ENCODE results near the gene EDIL3.

Gene EDIL3

GRCh38 chr5:84257061-84257460, 127.6 kb downstream of the EDIL3 start:
- TF ChIP-seq CTCF (IDR thresholded peaks at IDR 0.05; ENCODE audit: borderline replicate concordance, control extremely low read depth, extremely low read depth, insufficient read depth, missing control alignments): no peak
- in situ Hi-C loops (cut with MboI; ENCODE audit: low sequenced_read_pairs, unreplicated experiment): loop anchor here (25.0 kb wide), 1 partner anchor 545 kb away; the partner anchor contains the start of gene HAPLN1
- no peak for DNase-seq (ENCODE audit: low spot score)

GRCh38 chr5:84255315-84255714, 129.4 kb downstream of the EDIL3 start:
- in situ Hi-C loops (cut with MboI; ENCODE audit: low sequenced_read_pairs, unreplicated experiment): loop anchor here (25.0 kb wide), 1 partner anchor 543 kb away; the partner anchor contains the start of gene HAPLN1
- no peak for DNase-seq (ENCODE audit: low spot score)
- no peak for TF ChIP-seq CTCF (IDR thresholded peaks at IDR 0.05; ENCODE audit: borderline replicate concordance, control extremely low read depth, extremely low read depth, insufficient read depth, missing control alignments)

DNA sequence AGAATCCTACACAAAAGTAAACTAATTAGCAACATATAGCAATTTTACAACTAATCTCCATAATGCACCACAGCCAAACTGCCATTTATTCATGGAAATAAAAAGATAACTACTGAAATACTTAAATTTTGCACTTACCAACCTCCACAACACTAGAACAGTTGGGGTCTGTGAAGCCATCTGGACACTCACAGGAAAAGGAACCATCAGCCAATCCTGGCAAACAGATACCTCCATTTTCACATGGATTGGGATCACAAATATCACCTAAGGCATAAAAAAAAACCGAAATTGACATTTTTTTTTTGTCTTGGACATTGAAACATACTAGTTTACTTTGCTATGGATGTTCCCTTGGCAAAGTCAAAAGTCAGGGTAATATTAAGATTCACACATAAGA, 130.7 kb downstream of the EDIL3 start:
- in situ Hi-C loops (cut with MboI; ENCODE audit: low sequenced_read_pairs, unreplicated experiment): loop anchor here (25.0 kb wide), 1 partner anchor 542 kb away; the partner anchor contains the start of gene HAPLN1
- no peak for TF ChIP-seq CTCF (IDR thresholded peaks at IDR 0.05; ENCODE audit: borderline replicate concordance, control extremely low read depth, extremely low read depth, insufficient read depth, missing control alignments)
- no peak for DNase-seq (ENCODE audit: low spot score)

DNA sequence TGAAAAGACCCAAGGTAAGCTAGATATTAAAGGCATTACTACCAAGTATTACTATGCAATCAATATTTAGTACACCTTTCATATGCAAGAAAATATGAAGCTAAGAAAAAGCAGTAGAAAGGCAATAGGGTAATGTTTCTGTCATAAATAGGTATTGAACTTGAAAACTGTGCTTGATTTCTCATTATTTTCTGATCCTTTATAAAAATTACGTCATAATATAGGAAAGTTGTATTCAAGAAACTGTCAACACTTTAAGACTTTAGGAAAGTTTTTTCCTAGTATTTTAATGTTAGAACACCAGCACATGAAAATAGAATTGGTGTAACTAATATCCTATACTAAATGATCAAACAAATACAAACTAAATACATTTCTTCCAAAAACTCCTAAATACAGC, 133.2 kb downstream of the EDIL3 start:
- no peak for TF ChIP-seq CTCF (IDR thresholded peaks at IDR 0.05; ENCODE audit: borderline replicate concordance, control extremely low read depth, extremely low read depth, insufficient read depth, missing control alignments)
- no peak for DNase-seq (ENCODE audit: low spot score)
- in situ Hi-C loops (cut with MboI; ENCODE audit: low sequenced_read_pairs, unreplicated experiment): loop anchor here (25.0 kb wide), 1 partner anchor 539 kb away; the partner anchor contains the start of gene HAPLN1

- DNase-seq (ENCODE audit: low spot score): no peak
- in situ Hi-C loops (cut with MboI; ENCODE audit: low sequenced_read_pairs, unreplicated experiment): loop anchor here (25.0 kb wide), 1 partner anchor 538 kb away; the partner anchor contains the start of gene HAPLN1
- no peak for TF ChIP-seq CTCF (IDR thresholded peaks at IDR 0.05; ENCODE audit: borderline replicate concordance, control extremely low read depth, extremely low read depth, insufficient read depth, missing control alignments)
These were observed 134.6 kb downstream of the EDIL3 start for GRCh38 chr5:84249918-84250630.

DNA sequence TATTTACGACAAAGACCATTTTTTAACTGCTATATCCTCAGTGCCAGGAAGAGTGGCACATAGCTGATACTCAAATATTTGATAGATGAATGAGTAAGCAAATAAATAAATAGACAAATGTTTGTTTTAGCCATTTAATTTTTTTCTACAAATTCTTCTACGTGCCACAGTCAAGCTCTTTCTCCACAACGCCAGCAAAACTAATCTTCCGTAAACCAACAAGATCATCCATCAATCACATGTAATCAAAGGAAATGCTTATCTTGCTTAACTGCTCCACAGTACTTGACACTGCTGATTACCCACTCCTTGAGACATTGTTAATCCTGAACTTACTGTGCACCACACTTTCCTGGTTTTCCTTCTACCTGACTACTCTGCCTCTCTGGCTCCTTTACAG, 136.7 kb downstream of the EDIL3 start:
- no peak for TF ChIP-seq CTCF (IDR thresholded peaks at IDR 0.05; ENCODE audit: borderline replicate concordance, control extremely low read depth, extremely low read depth, insufficient read depth, missing control alignments)
- DNase-seq (ENCODE audit: low spot score): no peak

More for the DNA sequence above, 136.7 kb downstream of the EDIL3 start:
- in situ Hi-C loops (cut with MboI; ENCODE audit: low sequenced_read_pairs, unreplicated experiment): no loop called here

Data from GM13976 (cell line).